Mesendoderm (in vitro differentiated cells): ENCODE measurements around the gene MPZL2.

Experiments
- DNase-seq: peaks from one replicate; pipeline ENCODE4 v3.0.0; 2013
- H2AK5ac ChIP-seq: 2 replicates; pipeline ENCODE4 v1.6.1; 2013; ENCODE audit warnings: low read length, inconsistent platforms
- H2BK120ac ChIP-seq: 2 replicates; pipeline ENCODE4 v1.6.1; 2013; ENCODE audit warnings: low read depth, mild to moderate bottlenecking, low read length, moderate library complexity, mixed read lengths
- H2BK15ac ChIP-seq: replicated peaks from 2 replicates; pipeline ENCODE4 v1.6.1; 2013; ENCODE audit warnings: low read depth, mild to moderate bottlenecking, moderate library complexity
- H2BK5ac ChIP-seq: 2 replicates; pipeline ENCODE4 v1.6.1; 2013; ENCODE audit warnings: low read length, inconsistent platforms
- H3K18ac ChIP-seq: 2 replicates; pipeline ENCODE4 v1.6.1; 2013; ENCODE audit warnings: mild to moderate bottlenecking, low read length, mixed read lengths
- H3K23ac ChIP-seq: one replicate; pipeline ENCODE4 v1.6.1; 2013; ENCODE audit warnings: low read length
- H3K27ac ChIP-seq: 2 replicates; pipeline ENCODE4 v1.5.1; 2013; ENCODE audit warnings: low read depth, mild to moderate bottlenecking, inconsistent platforms, low read length, moderate library complexity
- H3K27me3 ChIP-seq: 2 replicates; pipeline ENCODE4 v1.6.1; 2013; ENCODE audit warnings: low read length, control low read depth, mild to moderate bottlenecking, inconsistent platforms; ENCODE audit not compliant: insufficient read depth, poor library complexity
- H3K36me3 ChIP-seq: 2 replicates; pipeline ENCODE4 v1.6.1; 2013; ENCODE audit warnings: low read length, inconsistent platforms; ENCODE audit not compliant: control insufficient read depth, insufficient read depth
- H3K4ac ChIP-seq: one replicate; pipeline ENCODE4 v1.6.1; 2013; ENCODE audit warnings: low read depth, mild to moderate bottlenecking, low read length, moderate library complexity
- H3K4me1 ChIP-seq: 2 replicates; pipeline ENCODE4 v1.6.1; 2013; ENCODE audit warnings: low read depth, low read length, inconsistent platforms; ENCODE audit not compliant: control insufficient read depth
- H3K4me2 ChIP-seq: 2 replicates; pipeline ENCODE4 v1.6.1; 2013; ENCODE audit warnings: low read length
- H3K4me3 ChIP-seq: 2 replicates; pipeline ENCODE4 v1.5.1; 2013; ENCODE audit warnings: mild to moderate bottlenecking, low read length
- H3K56ac ChIP-seq: one replicate; pipeline ENCODE4 v1.6.1; 2013; ENCODE audit warnings: low read length
- H3K79me1 ChIP-seq: 2 replicates; pipeline ENCODE4 v1.6.1; 2013; ENCODE audit warnings: low read length, inconsistent platforms
- H3K79me2 ChIP-seq: 2 replicates; pipeline ENCODE4 v1.6.1; 2013; ENCODE audit warnings: mild to moderate bottlenecking, low read length; ENCODE audit not compliant: control insufficient read depth, insufficient read depth
- H3K9ac ChIP-seq: 2 replicates; pipeline ENCODE4 v1.6.1; 2013; ENCODE audit warnings: low read length, inconsistent platforms
- H4K5ac ChIP-seq: one replicate; pipeline ENCODE4 v1.6.1; 2013; ENCODE audit warnings: low read length
- H4K8ac ChIP-seq: one replicate; pipeline ENCODE4 v1.6.1; 2013; ENCODE audit warnings: low read depth, mild to moderate bottlenecking, control low read depth, low read length, moderate library complexity
- WGBS: extraction: QIAGEN DNeasy Blood & Tissue Kit; methylation state at CpG from one replicate; pipeline ENCODE4 v1.1.7; 2013; ENCODE audit warnings: low lambda C conversion rate, missing lambda C conversion rate; ENCODE audit not compliant: insufficient coverage; ENCODE audit errors: extremely low coverage; 5-methylcytosine and 5-hydroxymethylcytosine counted together

Gene MPZL2

GRCh38 chr11:118259138-118259537 is 5.0 kb downstream of the MPZL2 start:
- Histone ChIP-seq H2AK5ac (no peak overlapping the region), H3K79me1 (no peaks in the 10 kb centered on the region), H3K56ac (no peak overlapping the region), H2BK5ac (no peak overlapping the region), H3K27ac (no peak overlapping the region), H3K4ac (no peak overlapping the region), H4K8ac (no peak overlapping the region), H3K4me2 (no peak overlapping the region), H3K4me3 (no peak overlapping the region), H3K79me2 (no peaks in the 10 kb centered on the region), H3K36me3 (no peaks in the 10 kb centered on the region), H3K23ac (no peak overlapping the region), H2BK15ac (no peak overlapping the region), H3K9ac (no peak overlapping the region), H3K4me1 (peaks cover 2% of the 10 kb centered on the region), H2BK120ac (no peak overlapping the region), H4K5ac (no peak overlapping the region), H3K18ac (no peak overlapping the region), H3K27me3 (no peaks in the 10 kb centered on the region)
- WGBS: no CpG with 5 or more reads among the region's 1 CpG
- DNase-seq: no peak

- no peaks in the 10 kb centered on the region for H3K79me1 ChIP-seq
- H2BK15ac ChIP-seq: no peak overlapping the region
- H2AK5ac ChIP-seq: no peak overlapping the region
- DNase-seq: peak; percentile 34
- no peaks in the 10 kb centered on the region for H3K36me3 ChIP-seq
- no peak overlapping the region for H2BK120ac ChIP-seq
- no peak overlapping the region for H3K23ac ChIP-seq
- no peaks in the 10 kb centered on the region for H3K27me3 ChIP-seq
- no peak overlapping the region for H4K5ac ChIP-seq
- H3K27ac ChIP-seq: no peak overlapping the region
- H3K79me2 ChIP-seq: no peaks in the 10 kb centered on the region
- no peak overlapping the region for H3K4ac ChIP-seq
- H3K4me1 ChIP-seq: no peaks in the 10 kb centered on the region
- no peak overlapping the region for H3K18ac ChIP-seq
- H3K4me2 ChIP-seq: no peak overlapping the region
- no CpG with 5 or more reads among the region's 1 CpG for WGBS
- no peak overlapping the region for H3K56ac ChIP-seq
- H2BK5ac ChIP-seq: no peak overlapping the region
- no peak overlapping the region for H4K8ac ChIP-seq
- H3K9ac ChIP-seq: no peak overlapping the region
- H3K4me3 ChIP-seq: no peak overlapping the region
Observed at GRCh38 chr11:118258410-118258809, 5.7 kb downstream of the MPZL2 start.

- Histone ChIP-seq H3K27ac (no peak overlapping the region), H3K79me1 (no peaks in the 10 kb centered on the region), H2BK15ac (no peak overlapping the region), H3K27me3 (no peaks in the 10 kb centered on the region), H4K5ac (peak overlapping the region; percentile 68), H4K8ac (no peak overlapping the region), H3K36me3 (no peaks in the 10 kb centered on the region), H3K4me3 (no peak overlapping the region), H3K4me1 (no peaks in the 10 kb centered on the region), H3K4me2 (peak overlapping the region; percentile 0), H2BK120ac (no peak overlapping the region), H3K79me2 (no peaks in the 10 kb centered on the region), H3K18ac (no peak overlapping the region), H2AK5ac (no peak overlapping the region), H3K9ac (peak overlapping the region; percentile 2), H3K4ac (no peak overlapping the region), H2BK5ac (no peak overlapping the region), H3K23ac (no peak overlapping the region), H3K56ac (no peak overlapping the region)
- DNase-seq: no peak
- WGBS: no CpG with 5 or more reads among the region's 3 CpGs
Observed at GRCh38 chr11:118252688-118253087, 11.4 kb downstream of the MPZL2 start.

- H3K79me2 ChIP-seq: no peaks in the 10 kb centered on the region
- H2BK15ac ChIP-seq: no peak within 1 kb of the TSS
- H4K8ac ChIP-seq: peak within 1 kb of the TSS; percentile 96
- DNase-seq: peak; percentile 96
- H3K18ac ChIP-seq: peak within 1 kb of the TSS; percentile 61
- no peaks in the 10 kb centered on the region for H3K36me3 ChIP-seq
- no peak within 1 kb of the TSS for H3K4ac ChIP-seq
- no peak within 1 kb of the TSS for H2AK5ac ChIP-seq
- H3K79me1 ChIP-seq: no peaks in the 10 kb centered on the region
- H2BK5ac ChIP-seq: peak within 1 kb of the TSS; percentile 89
- peak within 1 kb of the TSS; percentile 62 for H3K27ac ChIP-seq
- H3K4me3 ChIP-seq: peak within 1 kb of the TSS; percentile 74
- no peak within 1 kb of the TSS for H3K23ac ChIP-seq
- H3K4me2 ChIP-seq: peak within 1 kb of the TSS; percentile 33
- no peak within 1 kb of the TSS for H2BK120ac ChIP-seq
- no peaks in the 10 kb centered on the region for H3K27me3 ChIP-seq
- peak within 1 kb of the TSS; percentile 79 for H3K9ac ChIP-seq
- H3K4me1 ChIP-seq: no peaks in the 10 kb centered on the region
- H4K5ac ChIP-seq: peak within 1 kb of the TSS; percentile 68
- WGBS: no CpG with 5 or more reads among the region's 33 CpGs
- H3K56ac ChIP-seq: peak within 1 kb of the TSS; percentile 93
Observed at GRCh38 chr11:118251858-118252652, 12.0 kb downstream of the MPZL2 start, which contains the start of gene MPZL3. Gene MPZL3, minus strand, starts transcription at chr11:118252365. Its CDS starts 71 bp downstream, at chr11:118252294.

- no peak overlapping the region for H3K23ac ChIP-seq
- H3K27ac ChIP-seq: no peak overlapping the region
- no peak overlapping the region for H3K4me3 ChIP-seq
- no peak overlapping the region for H3K4ac ChIP-seq
- H3K79me2 ChIP-seq: no peaks in the 10 kb centered on the region
- H3K27me3 ChIP-seq: no peaks in the 10 kb centered on the region
- H3K4me1 ChIP-seq: no peaks in the 10 kb centered on the region
- no peak overlapping the region for H2AK5ac ChIP-seq
- H3K36me3 ChIP-seq: no peaks in the 10 kb centered on the region
- no peak overlapping the region for H2BK15ac ChIP-seq
- H3K18ac ChIP-seq: no peak overlapping the region
- no peak overlapping the region for H2BK120ac ChIP-seq
- H3K9ac ChIP-seq: no peak overlapping the region
- WGBS: no CpG with 5 or more reads among the region's 1 CpG
- H4K8ac ChIP-seq: no peak overlapping the region
- no peak overlapping the region for H4K5ac ChIP-seq
- no peak overlapping the region for H2BK5ac ChIP-seq
- no peak overlapping the region for H3K4me2 ChIP-seq
- DNase-seq: no peak
- no peak overlapping the region for H3K56ac ChIP-seq
- no peaks in the 10 kb centered on the region for H3K79me1 ChIP-seq
Observed at GRCh38 chr11:118247041-118247440, 17.1 kb downstream of the MPZL2 start.
